Measurements from ENCODE around the gene HAGHL. TPM values are rescaled to one million over a fixed set of nuclear protein-coding genes. Genes with fewer than 3 reads are reported as not detected.

Gene HAGHL
- total and polyA plus RNA-seq, 2 experiments from 2014 or later, result 15.5 to 31.5 TPM

GRCh38 chr16:777826-778225, 50.9 kb downstream of the HAGHL start:
- Histone ChIP-seq H3K36me3 (replicated peaks; ENCODE audit: insufficient read depth, low read depth) (no peaks in the 10 kb centered on the region), H3K4me2 (no peak overlapping the region), H4K20me1 (ENCODE audit: insufficient read depth, poor library complexity, severe bottlenecking) (no peaks in the 10 kb centered on the region), H3K79me2 (no peaks in the 10 kb centered on the region), H3K4me3 (no peak overlapping the region), H3K27ac (no peak overlapping the region), H3K4me1 (ENCODE audit: insufficient read depth) (no peaks in the 10 kb centered on the region), H3K9me2 (replicated peaks; ENCODE audit: insufficient read depth) (no peaks in the 10 kb centered on the region), H3K27me3 (no peaks in the 10 kb centered on the region), H2AFZ (no peak overlapping the region), H3K9me3 (ENCODE audit: low read depth) (no peaks in the 10 kb centered on the region)
- no peak for DNase-seq (ENCODE audit: low spot score)
- WGBS (ENCODE audit: low lambda C conversion rate, missing lambda C conversion rate), result 43% methylated on average over 15 of the region's 16 CpGs
- TF ChIP-seq EZH2phosphoT487 (IDR thresholded peaks at IDR 0.05; ENCODE audit: low read depth, severe bottlenecking, unreplicated experiment) (no peak), EZH2 (IDR thresholded peaks at IDR 0.05; ENCODE audit: borderline replicate concordance) (no peak), CTCF (IDR thresholded peaks at IDR 0.05; ENCODE audit: poor library complexity) (no peak)

DNA sequence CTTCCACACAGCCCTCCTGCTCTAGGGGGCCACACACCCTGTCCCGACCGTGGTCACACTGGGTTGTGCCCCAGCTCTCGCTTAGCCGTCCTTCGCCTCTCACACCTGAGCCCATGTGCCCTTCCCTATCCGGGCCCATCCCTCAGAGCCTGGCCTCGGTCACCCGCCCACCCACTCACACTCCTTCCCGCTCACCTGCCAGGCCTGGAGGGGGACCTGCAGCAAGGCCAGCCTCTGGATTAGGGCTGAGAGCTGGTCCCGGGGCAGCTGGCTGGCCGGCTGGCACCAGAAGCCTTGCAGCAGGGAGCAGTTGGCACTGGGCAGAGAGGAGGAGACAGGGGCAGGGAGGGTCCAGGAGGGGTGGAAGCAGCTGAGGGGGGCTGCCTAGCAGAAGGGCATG, 51.5 kb downstream of the HAGHL start:
- WGBS (ENCODE audit: low lambda C conversion rate, missing lambda C conversion rate), result 83% methylated on average over 11 of the region's 11 CpGs
- no peaks in the 10 kb centered on the region for H3K4me1 ChIP-seq (ENCODE audit: insufficient read depth)
- H3K27me3 ChIP-seq, result no peaks in the 10 kb centered on the region
- no peaks in the 10 kb centered on the region for H3K79me2 ChIP-seq
- TF ChIP-seq EZH2 (IDR thresholded peaks at IDR 0.05; ENCODE audit: borderline replicate concordance) (no peak), CTCF (IDR thresholded peaks at IDR 0.05; ENCODE audit: poor library complexity) (no peak), EZH2phosphoT487 (IDR thresholded peaks at IDR 0.05; ENCODE audit: low read depth, severe bottlenecking, unreplicated experiment) (no peak)
- H4K20me1 ChIP-seq (ENCODE audit: insufficient read depth, poor library complexity, severe bottlenecking), result no peaks in the 10 kb centered on the region
- no peaks in the 10 kb centered on the region for H3K9me3 ChIP-seq (ENCODE audit: low read depth)
- H3K36me3 ChIP-seq (replicated peaks; ENCODE audit: insufficient read depth, low read depth), result no peaks in the 10 kb centered on the region
- no peaks in the 10 kb centered on the region for H3K9me2 ChIP-seq (replicated peaks; ENCODE audit: insufficient read depth)
- H2AFZ ChIP-seq, result no peak overlapping the region
- H3K27ac ChIP-seq, result no peak overlapping the region
- no peak for DNase-seq (ENCODE audit: low spot score)
- H3K4me3 ChIP-seq, result no peak overlapping the region
- no peak overlapping the region for H3K4me2 ChIP-seq

DNA sequence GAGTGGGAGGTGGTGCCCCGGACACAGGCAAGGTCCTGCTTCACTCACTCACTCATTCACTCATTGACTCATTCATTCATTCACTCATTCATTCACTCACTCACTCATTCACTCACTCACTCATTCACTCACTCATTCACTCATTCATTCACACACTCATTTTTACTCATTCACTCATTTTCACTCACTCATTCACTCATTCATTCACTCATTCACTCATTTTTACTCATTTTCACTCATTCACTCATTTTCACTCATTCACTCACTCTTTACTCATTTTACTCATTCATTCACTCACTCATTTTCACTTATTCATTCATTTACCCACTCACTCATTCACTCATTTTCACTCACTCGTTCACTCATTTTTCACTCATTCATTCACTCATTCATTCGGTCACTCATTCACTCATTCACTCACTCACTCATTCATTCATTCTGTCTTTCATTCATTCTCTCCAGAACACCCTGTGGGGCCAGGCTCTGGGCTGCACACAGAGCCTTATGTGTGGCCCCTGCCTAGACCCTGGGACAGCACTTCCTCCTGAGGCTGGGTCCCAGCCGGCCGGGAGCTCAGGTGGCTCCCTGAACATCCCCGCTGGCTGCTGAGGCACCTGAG, 52.1 kb downstream of the HAGHL start:
- H3K36me3 ChIP-seq (replicated peaks; ENCODE audit: insufficient read depth, low read depth), result no peaks in the 10 kb centered on the region
- H3K9me2 ChIP-seq (replicated peaks; ENCODE audit: insufficient read depth), result no peaks in the 10 kb centered on the region
- no peak for DNase-seq (ENCODE audit: low spot score)
- TF ChIP-seq CTCF (IDR thresholded peaks at IDR 0.05; ENCODE audit: poor library complexity) (no peak), EZH2phosphoT487 (IDR thresholded peaks at IDR 0.05; ENCODE audit: low read depth, severe bottlenecking, unreplicated experiment) (no peak), EZH2 (IDR thresholded peaks at IDR 0.05; ENCODE audit: borderline replicate concordance) (no peak)
- H3K27me3 ChIP-seq, result no peaks in the 10 kb centered on the region
- H3K9me3 ChIP-seq (ENCODE audit: low read depth), result no peaks in the 10 kb centered on the region
- 80% methylated on average over 6 of the region's 6 CpGs for WGBS (ENCODE audit: low lambda C conversion rate, missing lambda C conversion rate)
- H3K4me3 ChIP-seq, result no peak overlapping the region
- H3K27ac ChIP-seq, result no peak overlapping the region
- H3K4me2 ChIP-seq, result no peak overlapping the region
- H4K20me1 ChIP-seq (ENCODE audit: insufficient read depth, poor library complexity, severe bottlenecking), result no peaks in the 10 kb centered on the region
- H3K4me1 ChIP-seq (ENCODE audit: insufficient read depth), result no peaks in the 10 kb centered on the region
- no peaks in the 10 kb centered on the region for H3K79me2 ChIP-seq
- no peak overlapping the region for H2AFZ ChIP-seq

MicroRNAs within 50 kb of the gene (microRNA counts, 767-probe panel; counts per million panel counts)
- not detected for microRNA hsa-miR-662

Small RNA genes lying within 50 kb of the gene (microRNA-seq; reads per million reads assigned to microRNA genes)
- gene MIR662, result not detected

Small RNA genes lying within 50 kb of the gene (small RNA-seq; reads per million reads assigned to genes)
- not detected for gene MIR662

Other genes starting within 250 kb of the HAGHL start
- gene CAPN15, start 199.4 kb upstream of the HAGHL start, total RNA-seq, result 41.7 and 51.0 TPM in 2 replicates
- 42.7 and 47.9 TPM in 2 replicates for gene CAPN15, start 199.4 kb upstream of the HAGHL start, polyA plus RNA-seq
- gene PRR35, start 166.7 kb upstream of the HAGHL start, total RNA-seq, result not detected in 2 replicates
- not detected in 2 replicates for gene PRR35, start 166.7 kb upstream of the HAGHL start, polyA plus RNA-seq
- gene NHLRC4, start 160.1 kb upstream of the HAGHL start, total RNA-seq, result 1.0 and 1.2 TPM in 2 replicates
- 0.25 and 1.7 TPM in 2 replicates for gene NHLRC4, start 160.1 kb upstream of the HAGHL start, polyA plus RNA-seq
- 26.7 and 30.0 TPM in 2 replicates for gene PIGQ, start 157.1 kb upstream of the HAGHL start, total RNA-seq
- gene PIGQ, start 157.1 kb upstream of the HAGHL start, polyA plus RNA-seq, result 58.6 and 64.6 TPM in 2 replicates
- 28.4 and 30.2 TPM in 2 replicates for gene RAB40C, start 137.0 kb upstream of the HAGHL start, total RNA-seq
- 30.8 and 32.7 TPM in 2 replicates for gene RAB40C, start 137.0 kb upstream of the HAGHL start, polyA plus RNA-seq
- 0.24 and 0.43 TPM in 2 replicates for gene WFIKKN1, start 96.1 kb upstream of the HAGHL start, total RNA-seq
- 0.88 and 2.1 TPM in 2 replicates for gene WFIKKN1, start 96.1 kb upstream of the HAGHL start, polyA plus RNA-seq
- gene METTL26, start 90.8 kb upstream of the HAGHL start, total RNA-seq, result 75.4 and 77.9 TPM in 2 replicates
- 151 and 155 TPM in 2 replicates for gene METTL26, start 90.8 kb upstream of the HAGHL start, polyA plus RNA-seq
- gene MCRIP2, start 85.3 kb upstream of the HAGHL start, total RNA-seq, result 43.0 and 61.4 TPM in 2 replicates
- 95.2 and 100 TPM in 2 replicates for gene MCRIP2, start 85.3 kb upstream of the HAGHL start, polyA plus RNA-seq
- 6.4 and 14.4 TPM in 2 replicates for gene WDR90, start 77.7 kb upstream of the HAGHL start, total RNA-seq
- gene WDR90, start 77.7 kb upstream of the HAGHL start, polyA plus RNA-seq, result 25.1 and 30.3 TPM in 2 replicates
- gene RHOT2, start 59.0 kb upstream of the HAGHL start, total RNA-seq, result 41.8 and 63.2 TPM in 2 replicates
- 158 and 201 TPM in 2 replicates for gene RHOT2, start 59.0 kb upstream of the HAGHL start, polyA plus RNA-seq
- gene RHBDL1, start 51.4 kb upstream of the HAGHL start, total RNA-seq, result 2.3 and 3.4 TPM in 2 replicates
- 4.2 and 8.1 TPM in 2 replicates for gene RHBDL1, start 51.4 kb upstream of the HAGHL start, polyA plus RNA-seq
- 116 TPM in 2 replicates for gene STUB1, start 46.7 kb upstream of the HAGHL start, total RNA-seq
- gene STUB1, start 46.7 kb upstream of the HAGHL start, polyA plus RNA-seq, result 231 and 249 TPM in 2 replicates
- gene JMJD8, start 42.8 kb upstream of the HAGHL start, total RNA-seq, result 44.3 and 47.8 TPM in 2 replicates
- 83.4 and 84.3 TPM in 2 replicates for gene JMJD8, start 42.8 kb upstream of the HAGHL start, polyA plus RNA-seq
- 6.7 and 15.1 TPM in 2 replicates for gene WDR24, start 36.7 kb upstream of the HAGHL start, total RNA-seq
- gene WDR24, start 36.7 kb upstream of the HAGHL start, polyA plus RNA-seq, result 22.2 and 24.0 TPM in 2 replicates
- gene FBXL16, start 21.3 kb upstream of the HAGHL start, total RNA-seq, result 0.07 and 0.28 TPM in 2 replicates
- 0.28 and 0.38 TPM in 2 replicates for gene FBXL16, start 21.3 kb upstream of the HAGHL start, polyA plus RNA-seq
- 8.3 and 22.7 TPM in 2 replicates for gene METRN, start 12.0 kb upstream of the HAGHL start, total RNA-seq
- gene METRN, start 12.0 kb upstream of the HAGHL start, polyA plus RNA-seq, result 68.1 and 80.4 TPM in 2 replicates
- 32.0 and 38.8 TPM in 2 replicates for gene ANTKMT, start 6.0 kb upstream of the HAGHL start, total RNA-seq
- gene ANTKMT, start 6.0 kb upstream of the HAGHL start, polyA plus RNA-seq, result 81.0 and 81.8 TPM in 2 replicates
- gene CCDC78, start 663 bp upstream of the HAGHL start, total RNA-seq, result 2.2 and 3.4 TPM in 2 replicates
- gene CCDC78, start 663 bp upstream of the HAGHL start, polyA plus RNA-seq, result 5.8 and 6.8 TPM in 2 replicates
- gene CIAO3, start 13.9 kb downstream of the HAGHL start, total RNA-seq, result 28.5 and 39.0 TPM in 2 replicates
- gene CIAO3, start 13.9 kb downstream of the HAGHL start, polyA plus RNA-seq, result 42.8 and 61.8 TPM in 2 replicates
- 2.4 and 2.5 TPM in 2 replicates for gene MSLN, start 33.6 kb downstream of the HAGHL start, total RNA-seq
- gene MSLN, start 33.6 kb downstream of the HAGHL start, polyA plus RNA-seq, result 5.6 and 8.0 TPM in 2 replicates
- 25.2 and 27.6 TPM in 2 replicates for gene RPUSD1, start 61.3 kb downstream of the HAGHL start, total RNA-seq
- 34.5 and 37.8 TPM in 2 replicates for gene RPUSD1, start 61.3 kb downstream of the HAGHL start, polyA plus RNA-seq
- gene CHTF18, start 61.5 kb downstream of the HAGHL start, total RNA-seq, result 5.1 and 9.7 TPM in 2 replicates
- 18.1 and 21.6 TPM in 2 replicates for gene CHTF18, start 61.5 kb downstream of the HAGHL start, polyA plus RNA-seq
- not detected in 2 replicates for gene GNG13, start 73.6 kb downstream of the HAGHL start, total RNA-seq
- gene GNG13, start 73.6 kb downstream of the HAGHL start, polyA plus RNA-seq, result not detected in 2 replicates
- 25.8 and 27.2 TPM in 2 replicates for gene LMF1, start 243.9 kb downstream of the HAGHL start, total RNA-seq
- gene LMF1, start 243.9 kb downstream of the HAGHL start, polyA plus RNA-seq, result 29.3 and 34.3 TPM in 2 replicates